ENCODE data around the gene SMARCAD1.

DNA sequence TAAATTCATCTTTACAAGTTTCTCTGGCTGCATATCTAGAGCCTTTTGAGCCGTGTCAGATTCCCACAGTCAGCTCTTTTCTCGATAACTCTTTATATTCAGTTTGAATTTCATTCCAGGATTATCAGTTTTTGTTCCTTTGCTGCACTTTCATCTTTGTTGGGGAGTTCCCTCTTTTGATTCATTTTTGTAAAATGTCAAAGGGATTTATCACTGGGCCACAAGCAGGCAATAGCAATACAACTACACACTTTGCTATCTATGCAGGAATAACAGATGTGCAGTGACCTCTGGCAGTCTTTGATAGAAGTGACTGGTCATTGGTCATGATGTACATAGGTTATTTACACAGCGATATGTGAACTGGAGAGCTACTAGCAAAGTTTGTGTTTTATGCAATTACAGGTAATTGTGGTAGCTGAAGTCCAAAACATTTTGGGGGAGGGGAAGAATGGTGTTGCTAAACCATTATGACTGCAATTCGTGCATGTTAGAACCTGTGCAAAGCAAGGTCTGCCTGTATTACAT is 91.1 kb downstream of the SMARCAD1 start:
- TF ChIP-seq, protein P1, sequence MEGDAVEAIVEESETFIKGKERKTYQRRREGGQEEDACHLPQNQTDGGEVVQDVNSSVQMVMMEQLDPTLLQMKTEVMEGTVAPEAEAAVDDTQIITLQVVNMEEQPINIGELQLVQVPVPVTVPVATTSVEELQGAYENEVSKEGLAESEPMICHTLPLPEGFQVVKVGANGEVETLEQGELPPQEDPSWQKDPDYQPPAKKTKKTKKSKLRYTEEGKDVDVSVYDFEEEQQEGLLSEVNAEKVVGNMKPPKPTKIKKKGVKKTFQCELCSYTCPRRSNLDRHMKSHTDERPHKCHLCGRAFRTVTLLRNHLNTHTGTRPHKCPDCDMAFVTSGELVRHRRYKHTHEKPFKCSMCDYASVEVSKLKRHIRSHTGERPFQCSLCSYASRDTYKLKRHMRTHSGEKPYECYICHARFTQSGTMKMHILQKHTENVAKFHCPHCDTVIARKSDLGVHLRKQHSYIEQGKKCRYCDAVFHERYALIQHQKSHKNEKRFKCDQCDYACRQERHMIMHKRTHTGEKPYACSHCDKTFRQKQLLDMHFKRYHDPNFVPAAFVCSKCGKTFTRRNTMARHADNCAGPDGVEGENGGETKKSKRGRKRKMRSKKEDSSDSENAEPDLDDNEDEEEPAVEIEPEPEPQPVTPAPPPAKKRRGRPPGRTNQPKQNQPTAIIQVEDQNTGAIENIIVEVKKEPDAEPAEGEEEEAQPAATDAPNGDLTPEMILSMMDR (IDR thresholded peaks at IDR 0.05), result no peak
- TF ChIP-seq POLR2A (IDR thresholded peaks at IDR 0.05), result no peak
